Fibroblast of lung (primary cell): ENCODE data around the gene PCDHB2.

Source experiments
- CTCF ChIP-seq, 2 donors: IDR thresholded peaks in 1 of 2; conservative IDR thresholded peaks in 1 of 2; 1 replicate in 1 of 2; 2 replicates in 1 of 2; pipeline ENCODE4 v1.5.1; 2011 to 2012; ENCODE audit warnings: low read length in 2 of 2, control low read depth in 1 of 2, inconsistent platforms in 1 of 2, low read depth in 1 of 2, mild to moderate bottlenecking in 1 of 2
- EZH2 ChIP-seq: IDR thresholded peaks from 2 replicates; pipeline ENCODE4 v1.5.1; 2012; ENCODE audit warnings: low read length, control low read depth, mild to moderate bottlenecking; ENCODE audit errors: missing control alignments

GRCh38 chr5:141135030-141135717 is 40.8 kb downstream of the PCDHB2 start, which contains the start of gene PCDHB5:
- TF ChIP-seq CTCF (conservative IDR thresholded peaks at IDR 0.05 in 1 of 2, IDR thresholded peaks at IDR 0.05 in 1 of 2; ENCODE audit: low read depth in 1 of 2, low read length in 2 of 2) = peak; percentile 15 to 45
- no peak for TF ChIP-seq EZH2
